RWPE2 (cell line): ENCODE results near the gene WNK1.
"Not testable (repeated sequence)": the region's sequence is repeated elsewhere in the genome, so short reads cannot be mapped to it uniquely, and the experiment has no call there.

Experiments used
- ATAC-seq: fragments of 200-7000 bp; cut with Tn5 transposase; 3 replicates; pipeline ENCODE4 v1.9.1; 2021; ENCODE audit warnings: low read depth
- DNase-seq: peaks from one replicate; pipeline ENCODE4 v3.0.0-alpha.2; 2020; ENCODE audit warnings: low spot score
- H3K27ac ChIP-seq: fragments of 450-650 bp; 2 replicates; pipeline ENCODE4 v1.5.1; 2017; ENCODE audit warnings: mild to moderate bottlenecking; ENCODE audit not compliant: poor library complexity, severe bottlenecking
- H3K27me3 ChIP-seq: fragments of 250-450 bp; sonication (Bioruptor Pico); 2 replicates; pipeline ENCODE4 v1.5.1; 2021; ENCODE audit warnings: mild to moderate bottlenecking, moderate library complexity; ENCODE audit not compliant: insufficient read depth, poor library complexity, severe bottlenecking
- H3K36me3 ChIP-seq: fragments of 250-450 bp; sonication (Bioruptor Pico); 2 replicates; pipeline ENCODE4 v1.5.1; 2020; ENCODE audit warnings: low read depth, mild to moderate bottlenecking, moderate library complexity
- H3K4me1 ChIP-seq: fragments of 250-450 bp; sonication (Bioruptor Pico); 2 replicates; pipeline ENCODE4 v1.5.1; 2021; ENCODE audit warnings: mild to moderate bottlenecking, moderate library complexity; ENCODE audit not compliant: insufficient read depth, poor library complexity, severe bottlenecking
- H3K4me3 ChIP-seq: fragments of 250-450 bp; sonication (Bioruptor Pico); 2 replicates; pipeline ENCODE4 v1.5.1; 2021; ENCODE audit warnings: mild to moderate bottlenecking, moderate library complexity; ENCODE audit not compliant: severe bottlenecking
- H3K9me3 ChIP-seq: fragments of 250-450 bp; sonication (Bioruptor Pico); 2 replicates; pipeline ENCODE4 v1.5.1; 2021; ENCODE audit warnings: mild to moderate bottlenecking, moderate library complexity; ENCODE audit not compliant: severe bottlenecking
- TF ChIP-seq, protein P1 (sequence below): fragments of 450-650 bp; IDR thresholded peaks from one replicate; pipeline ENCODE4 v1.5.1; 2017; ENCODE audit warnings: mild to moderate bottlenecking, moderate library complexity; ENCODE audit not compliant: poor library complexity, severe bottlenecking

The WNK1 gene

GRCh38 chr12:770479-770878 lies 18.1 kb downstream of the WNK1 start:
- no peaks in the 10 kb centered on the region for H3K27me3 ChIP-seq
- peaks cover 14% of the 10 kb centered on the region for H3K4me1 ChIP-seq
- H3K27ac ChIP-seq, result no peak overlapping the region
- TF ChIP-seq, protein P1, sequence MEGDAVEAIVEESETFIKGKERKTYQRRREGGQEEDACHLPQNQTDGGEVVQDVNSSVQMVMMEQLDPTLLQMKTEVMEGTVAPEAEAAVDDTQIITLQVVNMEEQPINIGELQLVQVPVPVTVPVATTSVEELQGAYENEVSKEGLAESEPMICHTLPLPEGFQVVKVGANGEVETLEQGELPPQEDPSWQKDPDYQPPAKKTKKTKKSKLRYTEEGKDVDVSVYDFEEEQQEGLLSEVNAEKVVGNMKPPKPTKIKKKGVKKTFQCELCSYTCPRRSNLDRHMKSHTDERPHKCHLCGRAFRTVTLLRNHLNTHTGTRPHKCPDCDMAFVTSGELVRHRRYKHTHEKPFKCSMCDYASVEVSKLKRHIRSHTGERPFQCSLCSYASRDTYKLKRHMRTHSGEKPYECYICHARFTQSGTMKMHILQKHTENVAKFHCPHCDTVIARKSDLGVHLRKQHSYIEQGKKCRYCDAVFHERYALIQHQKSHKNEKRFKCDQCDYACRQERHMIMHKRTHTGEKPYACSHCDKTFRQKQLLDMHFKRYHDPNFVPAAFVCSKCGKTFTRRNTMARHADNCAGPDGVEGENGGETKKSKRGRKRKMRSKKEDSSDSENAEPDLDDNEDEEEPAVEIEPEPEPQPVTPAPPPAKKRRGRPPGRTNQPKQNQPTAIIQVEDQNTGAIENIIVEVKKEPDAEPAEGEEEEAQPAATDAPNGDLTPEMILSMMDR, result no peak
- H3K9me3 ChIP-seq, result no peaks in the 10 kb centered on the region
- DNase-seq (no peak), ATAC-seq (no peak)
- H3K4me3 ChIP-seq, result no peak overlapping the region
- peaks cover 33% of the 10 kb centered on the region for H3K36me3 ChIP-seq

GRCh38 chr12:772056-772697 lies 19.8 kb downstream of the WNK1 start:
- no peak overlapping the region for H3K4me3 ChIP-seq
- peaks cover 19% of the 10 kb centered on the region for H3K4me1 ChIP-seq
- TF ChIP-seq, protein P1, result no peak
- H3K9me3 ChIP-seq, result no peaks in the 10 kb centered on the region
- peaks cover 33% of the 10 kb centered on the region for H3K36me3 ChIP-seq
- DNase-seq (no peak), ATAC-seq (no peak)
- no peak overlapping the region for H3K27ac ChIP-seq
- no peaks in the 10 kb centered on the region for H3K27me3 ChIP-seq

GRCh38 chr12:774051-774614 lies 21.8 kb downstream of the WNK1 start:
- Histone ChIP-seq H3K36me3 (peaks cover 23% of the 10 kb centered on the region), H3K9me3 (no peaks in the 10 kb centered on the region), H3K27ac (no peak overlapping the region), H3K27me3 (no peaks in the 10 kb centered on the region), H3K4me3 (no peak overlapping the region), H3K4me1 (peaks cover 29% of the 10 kb centered on the region)
- DNase-seq (no peak), ATAC-seq (peak; percentile 14; the same call in 2 of the 3 replicates)
- TF ChIP-seq, protein P1, result no peak

GRCh38 chr12:775973-776771 lies 23.8 kb downstream of the WNK1 start:
- H3K9me3 ChIP-seq, H3K27ac ChIP-seq, H3K27me3 ChIP-seq, ATAC-seq, DNase-seq, H3K4me3 ChIP-seq: not testable (repeated sequence)
- peaks cover 45% of the 10 kb centered on the region for H3K4me1 ChIP-seq
- peaks cover 16% of the 10 kb centered on the region for H3K36me3 ChIP-seq

- H3K4me3 ChIP-seq, H3K27me3 ChIP-seq, DNase-seq, H3K9me3 ChIP-seq, H3K27ac ChIP-seq: not testable (repeated sequence)
- Histone ChIP-seq H3K36me3 (peaks cover 10% of the 10 kb centered on the region), H3K4me1 (peaks cover 45% of the 10 kb centered on the region)
- ATAC-seq, result peak; percentile 61; the same call in 2 of the 3 replicates
Measured at GRCh38 chr12:776772-777373, 24.5 kb downstream of the WNK1 start.
